HepG2 (cell line): ENCODE measurements around the gene TSPAN11. TPM values are rescaled to one million over a fixed set of nuclear protein-coding genes. Genes with fewer than 3 reads are reported as not detected.

Experiments
- ATAC-seq: fragments of 200-7000 bp; cut with Tn5 transposase; 3 replicates; pipeline ENCODE4 v1.9.1; 2020; ENCODE audit warnings: mild to moderate bottlenecking, moderate library complexity
- BruUV-seq: library from RNA; stranded (reverse); fragments of 400-500 nt; replicated peaks from 2 replicates; lab custom pipeline; 2021; lab: Mats Ljungman, UMichigan
- CTCF ChIA-PET: fragments of 300-600 bp; formaldehyde crosslinking; extraction: SDS; loops from one replicate; lab custom pipeline; 2021; ENCODE audit warnings: low total read pairs, inconsistent platforms, low intra/inter-chr PET ratio; lab: Yijun Ruan, JAX
- POLR2A ChIA-PET: fragments of 350-600 bp; sonication (Branson Sonifier 250); formaldehyde crosslinking; loops from one replicate; lab custom pipeline; 2020; ENCODE audit warnings: antibody characterized with exemption, inconsistent platforms; lab: Yijun Ruan, JAX
- DNase-seq: peaks from one replicate; pipeline ENCODE4 v3.0.0-alpha.2; 2015; ENCODE audit warnings: low spot score
- FAIRE-seq: peaks from 3 replicates; lab custom pipeline; 2011; peaks lifted over from hg19 to GRCh38; lab: Jason Lieb, UNC
- H2AFZ ChIP-seq: one replicate; pipeline ENCODE4 v1.6.1; 2011; ENCODE audit warnings: low read length, inconsistent platforms
- H3K27ac ChIP-seq: fragments of 300-600 bp; 3 replicates; pipeline ENCODE4 v1.8.0; 2011; ENCODE audit warnings: mixed run types, mild to moderate bottlenecking, mixed read lengths, low read length, inconsistent platforms; ENCODE audit not compliant: insufficient read depth; ENCODE audit errors: extremely low read length
- H3K27me3 ChIP-seq, 2 experiments: fragments of 200-600 bp in 1 of 2; 2 replicates in 1 of 2; 3 replicates in 1 of 2; pipeline versions ENCODE4 v1.6.0 to v1.8.0; 2011; ENCODE audit warnings: low read length in 2 of 2, mild to moderate bottlenecking in 2 of 2, moderate library complexity in 2 of 2, inconsistent platforms in 1 of 2; ENCODE audit not compliant: insufficient read depth in 2 of 2, control insufficient read depth in 1 of 2
- H3K36me3 ChIP-seq, 2 experiments: fragments of 200-600 bp in 1 of 2; replicated peaks in 1 of 2; 2 replicates in 1 of 2; 3 replicates in 1 of 2; pipeline versions ENCODE4 v1.5.1 to v1.8.0; 2011; ENCODE audit warnings: low read length in 2 of 2, inconsistent platforms in 1 of 2; ENCODE audit not compliant: insufficient read depth in 2 of 2, control insufficient read depth in 1 of 2
- H3K4me1 ChIP-seq: 2 replicates; pipeline ENCODE4 v1.5.1; 2012; ENCODE audit warnings: low read length, inconsistent platforms; ENCODE audit not compliant: insufficient read depth
- H3K4me2 ChIP-seq: 2 replicates; pipeline ENCODE4 v1.6.0; 2011; ENCODE audit warnings: low read depth, low read length, inconsistent platforms
- H3K4me3 ChIP-seq, 3 experiments: fragments of 200-600 bp in 1 of 3; sonication (generic), shearing (Covaris generic) in 1 of 3; replicated peaks in 1 of 3; 2 replicates each; pipeline ENCODE4 v1.5.1; 2011 to 2016; ENCODE audit warnings: low read length in 3 of 3, inconsistent platforms in 2 of 3, low read depth in 2 of 3, mild to moderate bottlenecking in 2 of 3, control low read depth in 1 of 3, mixed read lengths in 1 of 3; ENCODE audit not compliant: insufficient read depth in 1 of 3
- H3K79me2 ChIP-seq: one replicate; pipeline ENCODE4 v1.6.1; 2011; ENCODE audit warnings: low read length, inconsistent platforms; ENCODE audit not compliant: insufficient read depth
- H3K9ac ChIP-seq: 2 replicates; pipeline ENCODE4 v1.6.0; 2011; ENCODE audit warnings: mild to moderate bottlenecking, low read depth, low read length, inconsistent platforms; ENCODE audit not compliant: insufficient read depth
- H3K9me3 ChIP-seq: 2 replicates; pipeline ENCODE4 v1.5.1; 2012; ENCODE audit warnings: mild to moderate bottlenecking, low read length
- H4K20me1 ChIP-seq: 2 replicates; pipeline ENCODE4 v1.6.0; 2011; ENCODE audit warnings: inconsistent platforms, mild to moderate bottlenecking, low read length, moderate library complexity; ENCODE audit not compliant: insufficient read depth
- HMGXB3 ChIP-seq: sonication (generic); formaldehyde crosslinking; IDR thresholded peaks from 2 replicates; pipeline ENCODE4 v1.4.0; 2020; ENCODE audit warnings: missing genetic modification reagents, borderline replicate concordance
- HOXA7 ChIP-seq: sonication (generic); formaldehyde crosslinking; IDR thresholded peaks from 2 replicates; pipeline ENCODE4 v1.8.1; 2022; ENCODE audit warnings: mild to moderate bottlenecking, missing genetic modification reagents, moderate library complexity
- JUN ChIP-seq: sonication (generic); formaldehyde crosslinking; IDR thresholded peaks from 2 replicates; pipeline ENCODE4 v1.4.0; 2020; ENCODE audit warnings: mild to moderate bottlenecking, missing genetic modification reagents
- TFE3 ChIP-seq: IDR thresholded peaks from 2 replicates; pipeline ENCODE4 v1.6.1; 2016
- YEATS2 ChIP-seq: sonication (generic); formaldehyde crosslinking; IDR thresholded peaks from 2 replicates; pipeline ENCODE4 v1.4.0; 2020; ENCODE audit warnings: missing genetic modification reagents, borderline replicate concordance
- ZFAT ChIP-seq: sonication (generic); formaldehyde crosslinking; conservative IDR thresholded peaks from 2 replicates; pipeline ENCODE4 v1.8.1; 2023; ENCODE audit warnings: missing genetic modification reagents, inconsistent platforms
- ZNF766 ChIP-seq: sonication (generic); formaldehyde crosslinking; IDR thresholded peaks from 2 replicates; pipeline ENCODE4 v1.5.0; 2020; ENCODE audit warnings: missing genetic modification reagents, borderline replicate concordance
- ZSCAN5A ChIP-seq: sonication (generic); formaldehyde crosslinking; IDR thresholded peaks from 2 replicates; pipeline ENCODE4 v1.8.0; 2022; ENCODE audit warnings: mild to moderate bottlenecking, missing genetic modification reagents, borderline replicate concordance
- WGBS: methylation state at CpG from one replicate; pipeline ENCODE4 v1.1.6; 2017; ENCODE audit warnings: low lambda C conversion rate; 5-methylcytosine and 5-hydroxymethylcytosine counted together
- in situ Hi-C: cut with HindIII; loops from 2 replicates; pipeline ENCODE4 v1.10.0; 2017; ENCODE audit warnings: low pct_unique_long_range_greater_than_20kb; ENCODE audit not compliant: extremely low pct_ligation_motif_present
- intact Hi-C: fragments of 100-400 bp; cut with micrococcal nuclease; formaldehyde crosslinking; loops from one replicate; pipeline ENCODE4 v1.10.0; 2022; ENCODE audit not compliant: unreplicated experiment
- polyA plus RNA-seq, 8 experiments: library from polyadenylated mRNA; depleted of rRNA in 3 of 8; stranded (reverse) in 7 of 8; unstranded in 1 of 8; fragments of >200 nt; fragmentation: Illumina TruSeq in 4 of 8; extraction: Trizol in 4 of 8; gene quantifications; 2 replicates each; pipeline versions ENCODE4 v1.2.1 to v1.2.3, GENCODE V29; 2011 to 2016; ENCODE audit warnings: low read depth in 4 of 8, missing spikeins in 1 of 8, mixed read lengths in 1 of 8; ENCODE audit not compliant: insufficient read depth in 1 of 8
- total RNA-seq, 5 experiments: library from RNA; depleted of rRNA; stranded (reverse); fragments of >200 nt; fragmentation: Illumina TruSeq; extraction: Trizol; gene quantifications; 2 replicates each; pipeline ENCODE4 v1.2.3, GENCODE V29; 2016; ENCODE audit warnings: low read depth in 1 of 5
- TF ChIP-seq, protein P1 (sequence below): sonication (generic); formaldehyde crosslinking; conservative IDR thresholded peaks from 2 replicates; pipeline ENCODE4 v1.5.0; 2020; ENCODE audit warnings: missing genetic modification reagents
- TF ChIP-seq, protein P2 (sequence below): fragments of 450-650 bp; IDR thresholded peaks from 2 replicates; pipeline ENCODE4 v1.6.1; 2017; ENCODE audit warnings: mild to moderate bottlenecking

TSPAN11 gene
- total and polyA plus RNA-seq, 2 of the 13 experiments (the other 11 are each of a cell fraction or from before 2014, with no cell fraction given), result 0.01 to 0.07 TPM

GRCh38 chr12:30996752-30997151 is 70.2 kb downstream of the TSPAN11 start:
- TF ChIP-seq HOXA7 (CRISPR knock-in tag) (no peak), YEATS2 (no peak), ZFAT (CRISPR knock-in tag) (no peak), ZNF766 (CRISPR knock-in tag) (no peak), HMGXB3 (CRISPR knock-in tag) (no peak), JUN (CRISPR knock-in tag) (no peak), TFE3 (no peak), ZSCAN5A (no peak)
- TF ChIP-seq, protein P1, sequence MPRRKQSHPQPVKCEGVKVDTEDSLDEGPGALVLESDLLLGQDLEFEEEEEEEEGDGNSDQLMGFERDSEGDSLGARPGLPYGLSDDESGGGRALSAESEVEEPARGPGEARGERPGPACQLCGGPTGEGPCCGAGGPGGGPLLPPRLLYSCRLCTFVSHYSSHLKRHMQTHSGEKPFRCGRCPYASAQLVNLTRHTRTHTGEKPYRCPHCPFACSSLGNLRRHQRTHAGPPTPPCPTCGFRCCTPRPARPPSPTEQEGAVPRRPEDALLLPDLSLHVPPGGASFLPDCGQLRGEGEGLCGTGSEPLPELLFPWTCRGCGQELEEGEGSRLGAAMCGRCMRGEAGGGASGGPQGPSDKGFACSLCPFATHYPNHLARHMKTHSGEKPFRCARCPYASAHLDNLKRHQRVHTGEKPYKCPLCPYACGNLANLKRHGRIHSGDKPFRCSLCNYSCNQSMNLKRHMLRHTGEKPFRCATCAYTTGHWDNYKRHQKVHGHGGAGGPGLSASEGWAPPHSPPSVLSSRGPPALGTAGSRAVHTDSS (CRISPR knock-in tag), result no peak
- TF ChIP-seq, protein P2, sequence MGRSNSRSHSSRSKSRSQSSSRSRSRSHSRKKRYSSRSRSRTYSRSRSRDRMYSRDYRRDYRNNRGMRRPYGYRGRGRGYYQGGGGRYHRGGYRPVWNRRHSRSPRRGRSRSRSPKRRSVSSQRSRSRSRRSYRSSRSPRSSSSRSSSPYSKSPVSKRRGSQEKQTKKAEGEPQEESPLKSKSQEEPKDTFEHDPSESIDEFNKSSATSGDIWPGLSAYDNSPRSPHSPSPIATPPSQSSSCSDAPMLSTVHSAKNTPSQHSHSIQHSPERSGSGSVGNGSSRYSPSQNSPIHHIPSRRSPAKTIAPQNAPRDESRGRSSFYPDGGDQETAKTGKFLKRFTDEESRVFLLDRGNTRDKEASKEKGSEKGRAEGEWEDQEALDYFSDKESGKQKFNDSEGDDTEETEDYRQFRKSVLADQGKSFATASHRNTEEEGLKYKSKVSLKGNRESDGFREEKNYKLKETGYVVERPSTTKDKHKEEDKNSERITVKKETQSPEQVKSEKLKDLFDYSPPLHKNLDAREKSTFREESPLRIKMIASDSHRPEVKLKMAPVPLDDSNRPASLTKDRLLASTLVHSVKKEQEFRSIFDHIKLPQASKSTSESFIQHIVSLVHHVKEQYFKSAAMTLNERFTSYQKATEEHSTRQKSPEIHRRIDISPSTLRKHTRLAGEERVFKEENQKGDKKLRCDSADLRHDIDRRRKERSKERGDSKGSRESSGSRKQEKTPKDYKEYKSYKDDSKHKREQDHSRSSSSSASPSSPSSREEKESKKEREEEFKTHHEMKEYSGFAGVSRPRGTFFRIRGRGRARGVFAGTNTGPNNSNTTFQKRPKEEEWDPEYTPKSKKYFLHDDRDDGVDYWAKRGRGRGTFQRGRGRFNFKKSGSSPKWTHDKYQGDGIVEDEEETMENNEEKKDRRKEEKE, result no peak
- in situ Hi-C loops (no loop called here), intact Hi-C loops (no loop called here)
- DNase-seq, result no peak
- Histone ChIP-seq H3K4me3 (no peak overlapping the region), H3K9ac (no peak overlapping the region), H2AFZ (no peak overlapping the region), H3K4me2 (no peak overlapping the region), H3K9me3 (no peaks in the 10 kb centered on the region), H3K36me3 (no peaks in the 10 kb centered on the region), H4K20me1 (no peaks in the 10 kb centered on the region), H3K79me2 (no peaks in the 10 kb centered on the region), H3K4me1 (peaks cover 11% of the 10 kb centered on the region), H3K27ac (no peak overlapping the region), H3K27me3 (peaks cover 0 to 11% of the 10 kb centered on the region in 2 experiments; a peak in 2 of 5 replicates)
- no peak for ATAC-seq
- ChIA-PET CTCF (no interaction called here), POLR2A (no interaction called here)
- FAIRE-seq, result no peak
- BruUV-seq, result no TSS peak
- 32% methylated on average over 3 of the region's 3 CpGs for WGBS
